ENCODE data around the gene MYL5. TPM values are rescaled to one million over a fixed set of nuclear protein-coding genes. Genes with fewer than 3 reads are reported as not detected.

Gene MYL5
- total and polyA plus RNA-seq, 2 experiments from 2014 or later = 21.9 to 24.5 TPM

DNA sequence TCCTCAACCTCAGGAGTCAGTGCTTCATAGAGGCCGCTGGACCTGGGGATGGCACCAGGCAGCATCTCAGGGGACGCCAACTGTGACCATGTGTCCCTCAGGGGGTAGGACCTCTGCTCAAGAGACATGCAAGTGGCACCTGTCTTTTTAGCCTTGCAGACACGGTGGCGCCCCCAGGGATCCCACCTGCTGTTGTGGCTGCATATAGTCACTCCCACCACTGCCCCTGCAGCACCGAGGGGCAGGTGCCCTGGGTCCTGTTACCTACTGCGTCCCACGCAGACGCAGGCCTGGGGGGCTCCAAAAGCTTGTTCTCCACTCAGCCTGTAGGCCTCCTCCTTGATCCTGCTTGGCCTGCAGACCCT is 2.5 kb downstream of the MYL5 start:
- H3K4me2 ChIP-seq (ENCODE audit: unreplicated experiment) = no peak overlapping the region
- no peak for DNase-seq
- H3K36me3 ChIP-seq (ENCODE audit: low read depth) = peaks cover 5% of the 10 kb centered on the region; the same call in 1 of the 2 replicates
- H4K20me1 ChIP-seq (ENCODE audit: insufficient read depth) = no peaks in the 10 kb centered on the region
- no peak overlapping the region for H3K4me3 ChIP-seq
- H3F3A ChIP-seq (ENCODE audit: insufficient read depth) = no peaks in the 10 kb centered on the region
- in situ Hi-C loops (cut with MboI) = no loop called here
- peaks cover 27% of the 10 kb centered on the region for H3K79me2 ChIP-seq (ENCODE audit: insufficient read depth)
- H2AFZ ChIP-seq = no peak overlapping the region
- H3K9me3 ChIP-seq (ENCODE audit: low read depth) = no peaks in the 10 kb centered on the region
- WGBS, 2 experiments (ENCODE audit: low coverage in 1 of 2, low lambda C conversion rate in 2 of 2, missing lambda C conversion rate in 2 of 2) = 89 to 94% methylated on average over 8 of the region's 8 CpGs
- TF ChIP-seq EZH2 (IDR thresholded peaks at IDR 0.05; ENCODE audit: insufficient read depth, poor library complexity, severe bottlenecking) = no peak
- no peak for TF ChIP-seq EZH2phosphoT487 (IDR thresholded peaks at IDR 0.05; ENCODE audit: insufficient read depth, low read depth)
- H3K27me3 ChIP-seq (replicated peaks; ENCODE audit: insufficient read depth) = no peaks in the 10 kb centered on the region
- no peak overlapping the region for H3K9ac ChIP-seq
- H3K27ac ChIP-seq = no peak overlapping the region
- H3K4me1 ChIP-seq (ENCODE audit: insufficient read depth) = 0 out of 2 replicates have a peak, but pooled peaks cover 6% of the 10 kb centered on the region
- no peaks in the 10 kb centered on the region for H3K9me2 ChIP-seq (ENCODE audit: insufficient read depth)

DNA sequence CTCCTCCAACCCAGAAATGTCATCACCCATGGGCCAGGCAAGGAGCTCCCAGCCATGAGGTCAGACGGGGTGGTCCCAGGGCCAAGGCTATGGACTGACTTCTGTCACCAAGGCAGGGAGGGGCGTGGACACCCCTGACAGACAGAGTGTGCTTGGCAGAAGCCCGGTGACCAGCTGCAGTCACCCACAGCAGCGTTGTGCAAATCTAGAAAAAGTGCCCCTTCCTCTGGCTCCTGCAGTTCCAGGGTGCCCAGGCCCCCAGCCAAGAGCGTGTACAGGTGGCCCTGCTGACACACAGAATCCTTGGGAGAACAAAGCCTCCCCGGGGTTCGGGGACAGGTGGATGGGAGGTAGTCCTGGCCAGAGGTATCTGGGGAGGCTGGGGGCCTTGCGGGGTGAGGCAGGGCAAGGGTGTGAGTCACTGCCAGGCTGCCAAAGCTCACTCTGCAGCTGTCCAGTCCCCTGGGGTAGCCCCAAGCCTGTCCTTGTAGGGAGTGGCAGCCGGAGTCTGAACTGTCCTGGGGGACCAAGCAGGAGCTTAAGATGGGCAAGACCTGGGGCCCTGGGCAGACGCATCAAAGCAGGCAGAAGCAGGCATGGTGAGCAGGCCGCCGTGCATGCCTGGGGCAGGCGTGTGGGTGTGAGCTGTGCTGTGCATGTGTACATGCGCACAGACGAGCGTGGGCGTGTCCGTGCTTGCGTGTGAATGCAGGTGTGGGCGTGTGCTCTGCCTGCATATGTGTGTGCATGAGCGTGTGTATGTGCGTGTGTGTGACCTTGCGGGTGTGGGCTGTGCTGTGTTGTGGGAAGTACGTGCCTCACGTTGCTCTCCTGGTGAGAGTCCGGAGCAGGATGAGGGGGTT is 3.3 kb downstream of the MYL5 start:
- Histone ChIP-seq H3K4me1 (ENCODE audit: insufficient read depth) (0 out of 2 replicates have a peak, but pooled peaks cover 6% of the 10 kb centered on the region), H3K36me3 (ENCODE audit: low read depth) (no peaks in the 10 kb centered on the region), H3F3A (ENCODE audit: insufficient read depth) (no peaks in the 10 kb centered on the region), H4K20me1 (ENCODE audit: insufficient read depth) (no peaks in the 10 kb centered on the region), H3K27me3 (replicated peaks; ENCODE audit: insufficient read depth) (no peaks in the 10 kb centered on the region), H3K9me3 (ENCODE audit: low read depth) (no peaks in the 10 kb centered on the region), H3K9ac (no peak overlapping the region), H3K4me2 (ENCODE audit: unreplicated experiment) (no peak overlapping the region), H3K4me3 (no peak overlapping the region), H3K27ac (no peak overlapping the region), H2AFZ (no peak overlapping the region), H3K79me2 (ENCODE audit: insufficient read depth) (peaks cover 27% of the 10 kb centered on the region), H3K9me2 (ENCODE audit: insufficient read depth) (no peaks in the 10 kb centered on the region)
- in situ Hi-C loops (cut with MboI) = no loop called here
- DNase-seq = peak; percentile 69
- 40 to 44% methylated on average over 25 of the region's 26 CpGs for WGBS, 2 experiments (ENCODE audit: low coverage in 1 of 2, low lambda C conversion rate in 2 of 2, missing lambda C conversion rate in 2 of 2)
- TF ChIP-seq EZH2 (IDR thresholded peaks at IDR 0.05; ENCODE audit: insufficient read depth, poor library complexity, severe bottlenecking) (no peak), EZH2phosphoT487 (IDR thresholded peaks at IDR 0.05; ENCODE audit: insufficient read depth, low read depth) (no peak)

DNA sequence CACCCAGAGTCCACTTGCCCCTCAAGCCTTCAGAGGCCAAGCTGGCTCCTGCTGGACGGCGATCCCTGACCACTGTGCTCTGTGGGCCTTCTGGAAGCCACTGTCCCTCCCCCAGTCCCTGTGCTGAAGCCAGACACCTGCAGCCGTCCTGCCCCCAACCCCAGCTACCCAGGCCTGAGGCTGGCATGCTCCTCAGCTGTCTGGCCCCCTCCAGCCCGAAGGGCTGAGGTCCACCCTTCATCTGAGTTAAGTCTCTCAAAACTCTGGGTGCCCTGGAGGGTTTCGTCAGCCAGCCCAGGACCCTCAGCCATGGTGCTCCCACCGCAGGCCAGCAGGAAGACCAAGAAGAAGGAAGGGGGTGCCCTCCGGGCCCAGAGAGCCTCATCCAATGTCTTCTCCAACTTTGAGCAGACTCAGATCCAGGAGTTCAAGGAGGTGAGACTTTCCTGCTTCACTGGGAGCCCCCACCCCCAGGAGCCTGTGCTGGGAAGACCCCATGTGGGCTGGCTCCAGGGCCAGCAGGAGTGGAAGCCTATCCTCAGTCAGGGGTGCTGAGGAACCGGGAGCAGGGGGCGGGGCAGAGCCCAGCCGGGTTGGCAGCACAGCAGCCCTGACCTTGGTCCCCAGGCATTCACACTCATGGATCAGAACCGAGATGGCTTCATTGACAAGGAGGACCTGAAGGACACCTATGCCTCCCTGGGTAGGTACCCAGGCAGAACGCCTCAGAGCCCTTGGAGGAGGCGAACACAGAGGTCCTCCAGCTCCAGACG is 4.2 kb downstream of the MYL5 start:
- Histone ChIP-seq H3K9me2 (ENCODE audit: insufficient read depth) (no peaks in the 10 kb centered on the region), H2AFZ (no peak overlapping the region), H3K9me3 (ENCODE audit: low read depth) (no peaks in the 10 kb centered on the region), H3K27me3 (replicated peaks; ENCODE audit: insufficient read depth) (no peaks in the 10 kb centered on the region), H3K9ac (no peak overlapping the region), H3K36me3 (ENCODE audit: low read depth) (no peaks in the 10 kb centered on the region), H3K4me1 (ENCODE audit: insufficient read depth) (no peaks in the 10 kb centered on the region), H3K4me2 (ENCODE audit: unreplicated experiment) (no peak overlapping the region), H3K79me2 (ENCODE audit: insufficient read depth) (peaks cover 18% of the 10 kb centered on the region), H3F3A (ENCODE audit: insufficient read depth) (no peaks in the 10 kb centered on the region), H3K27ac (no peak overlapping the region), H3K4me3 (no peak overlapping the region), H4K20me1 (ENCODE audit: insufficient read depth) (no peaks in the 10 kb centered on the region)
- DNase-seq = no peak
- TF ChIP-seq EZH2phosphoT487 (IDR thresholded peaks at IDR 0.05; ENCODE audit: insufficient read depth, low read depth) (no peak), EZH2 (IDR thresholded peaks at IDR 0.05; ENCODE audit: insufficient read depth, poor library complexity, severe bottlenecking) (no peak)
- in situ Hi-C loops (cut with MboI) = no loop called here
- 51 to 62% methylated on average over 14 of the region's 14 CpGs for WGBS, 2 experiments (ENCODE audit: low coverage in 1 of 2, low lambda C conversion rate in 2 of 2, missing lambda C conversion rate in 2 of 2)

DNA sequence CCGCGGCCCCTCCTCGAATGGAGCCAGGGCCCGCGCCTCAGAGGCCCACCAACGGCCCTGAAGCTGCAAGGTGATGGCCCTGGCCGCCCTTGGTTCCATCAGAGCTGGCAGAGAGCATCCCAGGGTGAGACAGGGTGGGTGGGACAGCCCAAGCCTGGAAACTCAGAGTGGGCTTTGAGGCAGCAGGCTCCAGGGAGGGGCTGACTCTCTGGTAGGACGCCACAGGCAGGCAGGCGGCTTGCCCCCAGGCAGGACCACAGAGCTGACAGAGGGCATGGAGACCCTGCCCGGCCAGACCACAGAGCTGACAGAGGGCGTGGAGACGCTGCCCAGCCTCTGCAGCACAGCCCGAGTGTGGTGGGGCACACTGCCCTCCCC is 4.8 kb downstream of the MYL5 start:
- no peak overlapping the region for H2AFZ ChIP-seq
- no peaks in the 10 kb centered on the region for H3K9me2 ChIP-seq (ENCODE audit: insufficient read depth)
- no peaks in the 10 kb centered on the region for H3K27me3 ChIP-seq (replicated peaks; ENCODE audit: insufficient read depth)
- H3K79me2 ChIP-seq (ENCODE audit: insufficient read depth) = peaks cover 15% of the 10 kb centered on the region
- no peak overlapping the region for H3K9ac ChIP-seq
- no peaks in the 10 kb centered on the region for H3K4me1 ChIP-seq (ENCODE audit: insufficient read depth)
- no peak overlapping the region for H3K4me3 ChIP-seq
- in situ Hi-C loops (cut with MboI) = no loop called here
- no peaks in the 10 kb centered on the region for H3K36me3 ChIP-seq (ENCODE audit: low read depth)
- DNase-seq = no peak
- TF ChIP-seq EZH2 (IDR thresholded peaks at IDR 0.05; ENCODE audit: insufficient read depth, poor library complexity, severe bottlenecking) (no peak), EZH2phosphoT487 (IDR thresholded peaks at IDR 0.05; ENCODE audit: insufficient read depth, low read depth) (no peak)
- H3K4me2 ChIP-seq (ENCODE audit: unreplicated experiment) = no peak overlapping the region
- H3F3A ChIP-seq (ENCODE audit: insufficient read depth) = no peaks in the 10 kb centered on the region
- WGBS, 2 experiments (ENCODE audit: low coverage in 1 of 2, low lambda C conversion rate in 2 of 2, missing lambda C conversion rate in 2 of 2) = 79 to 82% methylated on average over 12 to 13 of the region's 13 CpGs
- no peaks in the 10 kb centered on the region for H3K9me3 ChIP-seq (ENCODE audit: low read depth)
- H4K20me1 ChIP-seq (ENCODE audit: insufficient read depth) = no peaks in the 10 kb centered on the region
- H3K27ac ChIP-seq = no peak overlapping the region
